Measurements from ENCODE around the gene PPP1R14C.

The PPP1R14C gene

DNA sequence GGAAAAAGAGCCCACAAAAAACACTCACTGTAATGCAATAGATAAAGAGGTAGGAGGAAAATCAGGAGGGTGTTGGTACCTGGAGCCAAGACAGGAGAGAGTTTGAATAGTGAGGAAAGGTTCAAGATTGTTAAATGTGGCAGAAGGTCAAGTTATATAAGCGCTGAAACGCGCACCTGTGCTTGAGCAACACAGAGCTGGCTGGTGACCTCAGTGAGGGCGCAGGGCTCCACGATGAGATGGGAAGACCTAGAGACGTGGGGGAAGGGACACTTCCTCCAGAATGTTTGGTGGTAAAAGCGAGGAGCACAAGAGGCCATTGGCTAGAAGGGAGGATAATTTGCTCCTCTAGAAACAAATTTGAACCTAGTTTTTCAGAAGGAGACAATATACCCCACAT is 4.2 kb upstream of the PPP1R14C start:
- DNase-seq (ENCODE audit: low read depth) = no peak

GRCh38 chr6:150139533-150139932 is 3.3 kb upstream of the PPP1R14C start:
- no peak for DNase-seq (ENCODE audit: low read depth)

- DNase-seq (ENCODE audit: low read depth) = no peak
Observed at GRCh38 chr6:150140236-150140969, 2.4 kb upstream of the PPP1R14C start.

- no peak for DNase-seq (ENCODE audit: low read depth)
Observed at GRCh38 chr6:150142097-150142669, 661 bp upstream of the PPP1R14C start.

DNA sequence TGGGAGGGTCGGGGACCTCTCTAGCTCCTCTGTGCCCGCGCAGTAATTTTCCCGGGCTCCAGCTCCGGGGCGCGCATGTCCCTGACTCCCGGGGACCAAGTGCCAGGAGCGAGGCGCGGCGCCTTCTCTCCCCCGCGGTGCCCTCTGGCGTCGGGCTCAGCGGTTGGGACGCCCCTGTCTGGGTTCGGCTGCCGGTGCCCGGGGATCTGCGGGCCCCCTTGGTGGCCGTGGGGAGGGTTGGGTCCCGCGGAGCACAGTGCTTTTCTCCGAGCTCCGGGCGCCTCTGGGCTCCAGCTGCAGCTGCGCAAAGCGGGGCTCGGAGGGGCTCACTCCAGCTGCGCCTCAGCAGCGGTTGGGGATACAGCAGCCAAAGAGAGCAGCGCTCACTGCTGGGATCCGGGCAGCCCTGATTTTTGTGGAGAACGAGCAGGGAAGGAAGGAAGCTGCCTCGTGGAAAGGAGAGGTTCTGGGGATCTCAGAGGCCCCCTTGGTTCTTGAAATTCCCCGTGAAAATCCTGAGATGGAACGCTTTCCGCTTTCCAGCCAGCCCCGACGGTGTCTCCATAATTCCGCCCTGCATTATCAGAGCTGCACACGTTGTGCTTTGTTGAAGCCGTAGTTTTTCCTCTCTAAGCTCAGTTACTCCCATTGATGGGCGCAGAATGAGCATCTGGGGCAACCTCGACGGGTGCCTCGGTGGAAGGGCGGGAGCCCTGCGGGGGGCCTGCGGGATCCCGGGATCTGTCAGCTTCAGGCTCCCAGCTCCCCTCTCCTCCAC is 861 bp downstream of the PPP1R14C start:
- DNase-seq (ENCODE audit: low read depth) = no peak

GRCh38 chr6:150144294-150144868 is 1.5 kb downstream of the PPP1R14C start:
- no peak for DNase-seq (ENCODE audit: low read depth)

- no peak for DNase-seq (ENCODE audit: low read depth)
Observed at GRCh38 chr6:150145427-150145826, 2.6 kb downstream of the PPP1R14C start.

DNA sequence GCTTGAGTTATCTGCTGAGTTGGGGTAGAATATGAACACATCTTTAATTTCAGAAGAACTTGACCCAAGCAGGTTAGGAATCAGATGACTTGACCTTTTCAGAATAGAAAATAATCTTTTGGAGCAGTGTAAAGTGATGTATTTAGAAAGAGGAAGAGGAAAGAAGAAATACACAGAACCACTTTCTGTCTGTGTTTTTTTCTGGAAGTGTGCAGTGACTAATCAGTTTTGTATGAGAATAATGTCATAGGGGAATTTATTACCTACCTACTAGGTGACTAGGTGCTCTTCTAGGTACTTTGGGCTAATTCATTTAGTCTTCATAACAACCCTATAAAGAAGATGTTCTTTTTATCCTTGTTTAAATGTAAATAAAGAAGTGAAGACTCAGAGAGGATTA is 3.0 kb downstream of the PPP1R14C start:
- no peak for DNase-seq (ENCODE audit: low read depth)

DNA sequence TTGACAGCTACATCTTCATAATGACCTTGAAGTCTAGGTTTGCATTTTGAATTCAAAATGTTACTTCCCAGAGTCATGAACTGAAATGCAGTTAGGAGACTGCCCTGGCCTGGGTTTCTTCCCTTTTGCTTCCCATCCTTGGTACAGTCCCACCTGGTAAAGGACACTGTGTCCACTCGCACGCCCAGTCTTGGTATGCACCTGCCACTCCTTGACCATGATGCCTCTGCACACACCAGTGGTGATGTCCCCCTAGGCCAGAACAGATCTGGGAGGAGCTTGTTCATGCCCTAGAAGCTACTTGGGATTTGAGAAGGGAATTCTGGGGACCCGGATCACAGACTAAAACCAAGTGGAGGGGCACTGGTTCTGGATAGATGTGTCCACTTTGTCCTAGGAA is 3.6 kb downstream of the PPP1R14C start:
- DNase-seq (ENCODE audit: low read depth) = no peak

- no peak for DNase-seq (ENCODE audit: low read depth)
Observed at GRCh38 chr6:150149146-150149545, 6.3 kb downstream of the PPP1R14C start.

DNA sequence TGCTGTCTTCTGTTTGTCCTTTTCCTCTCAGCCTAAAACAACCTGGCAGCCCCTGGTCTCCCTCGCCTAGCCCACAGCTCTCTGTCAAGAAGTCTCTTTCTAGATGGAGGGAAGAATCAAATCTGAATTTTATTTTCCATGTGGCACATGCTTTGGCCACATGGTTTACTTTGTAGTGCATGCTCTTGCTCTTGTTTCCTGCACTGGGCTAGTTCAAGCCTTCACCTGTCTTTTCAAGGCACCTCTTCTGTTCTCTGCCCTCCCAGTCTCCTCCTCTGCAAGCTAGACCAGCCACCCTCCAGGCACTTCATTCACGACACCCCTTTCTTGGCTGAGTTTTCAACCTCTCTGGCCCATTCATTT is 7.6 kb downstream of the PPP1R14C start:
- DNase-seq (ENCODE audit: low read depth) = no peak

GRCh38 chr6:150150821-150151646 is 8.2 kb downstream of the PPP1R14C start:
- DNase-seq (ENCODE audit: low read depth) = no peak

DNA sequence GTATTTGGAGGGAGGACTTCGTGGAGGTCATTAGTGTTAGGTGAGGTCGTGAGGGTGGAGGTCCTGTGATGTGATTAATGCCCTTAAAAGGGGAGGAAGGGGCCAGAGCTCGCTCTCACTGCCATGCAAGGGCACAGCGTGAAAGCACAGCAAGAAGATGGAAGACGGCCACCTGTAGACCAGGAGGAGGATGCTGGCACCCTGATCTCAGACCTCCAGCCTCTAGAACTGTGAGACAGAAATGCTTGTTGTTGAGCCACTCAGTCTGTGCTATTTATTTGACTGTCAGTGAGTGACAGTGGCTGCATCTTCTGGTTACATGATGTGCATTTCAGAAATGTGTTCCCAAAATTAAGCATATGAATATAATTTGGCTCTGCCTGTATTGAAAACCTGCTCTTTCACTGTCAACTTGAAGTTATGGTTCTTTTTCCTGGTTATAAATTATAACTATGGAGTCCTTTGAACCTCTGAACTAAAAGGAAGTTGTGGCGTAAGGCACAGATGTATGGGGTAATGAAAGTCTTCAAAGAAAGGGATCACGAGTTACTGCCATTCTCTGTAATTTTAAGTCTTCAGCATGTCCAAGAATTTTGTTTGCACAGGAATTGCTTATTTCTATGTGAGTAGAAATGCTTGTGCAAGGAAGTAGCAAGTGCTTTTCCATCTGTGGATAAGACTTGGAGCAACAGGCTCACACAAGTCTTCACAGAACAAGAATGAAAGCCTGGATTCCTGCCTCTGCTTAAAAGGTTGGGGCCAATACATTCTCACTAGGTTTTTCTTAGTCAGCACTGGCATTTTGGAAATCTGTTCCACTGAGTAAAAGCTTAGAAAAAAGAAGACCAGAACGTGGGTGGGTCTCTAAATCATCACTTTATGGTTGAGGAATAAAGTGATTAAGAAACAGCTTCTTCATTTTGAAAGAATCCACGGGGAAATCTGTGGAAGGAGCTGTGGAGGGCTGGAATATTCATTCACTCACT is 10.3 kb downstream of the PPP1R14C start:
- DNase-seq (ENCODE audit: low read depth) = no peak

DNA sequence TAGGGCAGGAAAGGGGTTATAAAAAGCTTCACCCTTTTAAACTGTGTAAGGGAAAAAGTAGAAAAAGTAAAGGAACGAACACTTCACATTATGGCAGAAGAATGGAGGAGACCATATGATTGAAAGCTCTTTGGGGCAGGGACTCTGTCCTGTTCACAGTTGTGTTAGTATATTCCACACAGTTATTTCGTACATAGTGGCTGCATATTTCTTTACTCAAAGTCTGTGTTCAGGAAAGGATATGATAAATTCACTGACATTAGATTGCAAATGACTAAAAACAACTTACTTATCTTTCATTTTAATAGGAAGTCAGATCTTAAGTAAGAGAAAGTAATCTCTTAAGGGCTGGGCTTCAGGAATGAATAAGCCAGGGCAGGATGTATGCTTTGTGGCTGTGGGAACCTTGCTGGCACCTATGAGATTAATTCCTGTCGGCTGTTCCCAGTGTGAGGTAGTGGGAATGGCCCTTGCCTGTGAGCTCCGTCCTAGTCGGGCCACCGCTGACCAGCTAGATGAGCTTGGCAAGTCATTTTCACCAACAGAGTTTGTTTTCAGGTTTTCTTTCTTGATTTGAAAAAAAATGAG is 11.2 kb downstream of the PPP1R14C start:
- no peak for DNase-seq (ENCODE audit: low read depth)

GRCh38 chr6:150156460-150156859 is 13.6 kb downstream of the PPP1R14C start:
- no peak for DNase-seq (ENCODE audit: low read depth)

- DNase-seq (ENCODE audit: low read depth) = no peak
Observed at GRCh38 chr6:150157081-150157480, 14.2 kb downstream of the PPP1R14C start.

DNA sequence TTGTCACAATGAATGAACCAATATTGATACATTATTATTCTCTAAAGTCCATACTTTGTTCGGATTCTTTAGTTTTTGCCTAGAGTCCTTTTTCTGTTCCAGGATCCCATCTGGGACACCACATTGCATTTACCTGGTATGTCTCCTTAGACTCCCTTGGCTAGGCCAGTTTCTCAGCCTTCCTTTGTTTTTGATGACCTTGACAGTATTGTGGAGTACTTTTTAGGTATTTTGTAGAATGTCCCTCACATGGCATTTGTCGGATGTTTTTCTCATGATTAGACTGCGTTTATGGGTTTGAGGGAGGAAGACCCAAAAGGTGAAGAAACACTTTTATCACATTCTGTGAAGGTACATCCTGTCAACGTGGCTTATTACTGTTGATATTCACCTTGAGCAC is 16.9 kb downstream of the PPP1R14C start:
- DNase-seq (ENCODE audit: low read depth) = no peak

DNA sequence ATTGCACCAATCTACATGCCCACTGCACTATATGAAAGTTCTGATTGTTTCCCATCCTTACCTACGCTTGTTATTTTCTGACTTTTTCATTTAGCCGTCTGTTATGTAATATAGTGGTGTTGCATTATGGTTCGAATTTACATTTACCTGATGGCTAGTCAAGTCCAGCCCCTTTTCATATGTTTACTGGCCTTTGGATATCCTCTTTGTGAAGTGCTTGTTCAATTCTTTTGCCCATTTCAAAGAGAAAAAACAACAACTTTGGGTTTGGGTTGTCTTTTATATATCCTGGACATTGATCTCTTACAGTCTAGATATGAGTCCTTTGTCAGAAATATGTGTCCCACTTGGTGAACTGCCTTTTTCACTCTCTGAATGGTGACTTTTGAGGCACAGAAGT is 21.1 kb downstream of the PPP1R14C start:
- no peak for DNase-seq (ENCODE audit: low read depth)

- no peak for DNase-seq (ENCODE audit: low read depth)
Observed at GRCh38 chr6:150165020-150165702, 22.3 kb downstream of the PPP1R14C start.

DNA sequence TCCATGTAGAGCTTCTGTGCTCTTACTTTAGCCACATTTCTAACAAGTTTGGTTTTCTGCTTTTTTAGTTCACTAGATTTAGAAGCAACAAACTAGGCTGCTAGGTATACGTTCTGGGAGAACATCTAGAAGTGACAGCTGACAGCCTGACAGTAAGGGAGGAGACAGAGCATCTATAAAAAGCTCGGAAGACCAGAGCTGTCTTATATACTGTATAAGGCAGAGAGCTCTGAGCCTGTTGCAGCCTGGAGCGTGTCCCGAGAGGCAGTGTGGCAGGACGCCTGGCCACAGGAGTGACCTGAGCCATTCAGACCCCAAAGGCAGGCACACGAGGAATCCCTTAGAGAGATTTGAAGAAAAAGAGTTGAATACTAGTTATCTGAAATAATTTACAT is 24.6 kb downstream of the PPP1R14C start:
- DNase-seq (ENCODE audit: low read depth) = no peak
